ENCODE results near the gene EDNRB. TPM values are rescaled to one million over a fixed set of nuclear protein-coding genes. Genes with fewer than 3 reads are reported as not detected.
"Not testable (repeated sequence)": the region's sequence is repeated elsewhere in the genome, so short reads cannot be mapped to it uniquely, and the experiment has no call there.

The EDNRB gene
- total RNA-seq, 1 experiment from 2014 or later = 0.22 TPM

DNA sequence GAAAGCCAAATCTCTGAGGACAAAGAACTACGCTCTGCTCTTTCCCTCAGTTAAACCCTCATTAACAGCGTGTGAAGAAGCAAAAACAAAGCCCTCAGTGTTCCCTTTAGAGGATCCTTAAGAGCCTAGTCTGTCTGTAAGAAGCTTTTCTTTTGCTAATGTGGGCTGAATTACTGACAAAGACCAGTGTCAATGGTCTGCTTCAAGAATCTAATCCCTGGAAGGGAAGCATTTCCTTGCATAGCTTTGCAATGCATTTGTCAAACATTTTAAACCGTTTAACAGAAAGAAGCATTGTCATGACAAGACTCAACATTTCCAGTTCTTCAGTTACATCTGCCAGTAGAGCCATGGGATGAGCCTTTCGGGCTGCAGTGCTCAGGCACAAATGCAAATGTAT lies 64.9 kb downstream of the EDNRB start:
- ATAC-seq (no peak), DNase-seq (ENCODE audit: low read depth, low spot score) (no peak)
- ChIA-PET POLR2A (no interaction called here), RAD21 (ENCODE audit: low non-redundant PET in 1 of 2, low total read pairs in 2 of 2, uncharacterized antibody in 2 of 2, unreplicated experiment in 2 of 2) (no interaction called here), CTCF (no interaction called here)
- no TSS peak for BruUV-seq (replicated peaks)
- Histone ChIP-seq H3K4me2 (ENCODE audit: low read length) (no peak overlapping the region), H3K27ac (ENCODE audit: low read depth, low read length) (no peak overlapping the region), H2AFZ (ENCODE audit: low read depth, low read length, poor library complexity, severe bottlenecking) (no peak overlapping the region), H3K4me1 (ENCODE audit: control insufficient read depth in 1 of 2, insufficient read depth in 2 of 2, low read length in 2 of 2) (no peaks in the 10 kb centered on the region), H3K4me3 (replicated peaks in 1 of 2; ENCODE audit: low read depth in 1 of 2, low read length in 2 of 2) (no peak overlapping the region), H3K9me3 (ENCODE audit: control insufficient read depth in 1 of 2, insufficient read depth in 1 of 2, low read depth in 1 of 2, low read length in 2 of 2) (no peaks in the 10 kb centered on the region), H3K9ac (ENCODE audit: low read length) (no peak overlapping the region), H3K79me2 (ENCODE audit: insufficient read depth, low read length) (no peaks in the 10 kb centered on the region), H3K36me3 (ENCODE audit: control insufficient read depth in 1 of 2, insufficient read depth in 2 of 2, low read length in 2 of 2) (no peaks in the 10 kb centered on the region), H3K9me2 (ENCODE audit: insufficient read depth) (no peaks in the 10 kb centered on the region), H3K27me3 (ENCODE audit: insufficient read depth, low read length) (no peaks in the 10 kb centered on the region), H4K20me1 (ENCODE audit: insufficient read depth) (no peaks in the 10 kb centered on the region)
- TF ChIP-seq EZH2 (IDR thresholded peaks at IDR 0.05) (no peak), FOSL1 (IDR thresholded peaks at IDR 0.05; ENCODE audit: low read depth) (no peak), CBX3 (IDR thresholded peaks at IDR 0.05; ENCODE audit: low read depth) (no peak), JUND (IDR thresholded peaks at IDR 0.05) (no peak), POLR2A (IDR thresholded peaks at IDR 0.05; ENCODE audit: borderline replicate concordance, extremely low read depth, insufficient read depth, insufficient read length) (no peak), TCF7L2 (IDR thresholded peaks at IDR 0.05; ENCODE audit: borderline replicate concordance, extremely low read depth, insufficient read depth, insufficient read length) (no peak), EZH2phosphoT487 (IDR thresholded peaks at IDR 0.05; ENCODE audit: borderline replicate concordance) (no peak), SRF (IDR thresholded peaks at IDR 0.05; ENCODE audit: low read depth) (no peak), POLR2AphosphoS5 (IDR thresholded peaks at IDR 0.05; ENCODE audit: low read depth, low read length) (no peak), YY1 (IDR thresholded peaks at IDR 0.05; ENCODE audit: extremely low read depth, insufficient replicate concordance, low read depth, low read length) (no peak), RAD21 (IDR thresholded peaks at IDR 0.05; ENCODE audit: low read depth) (no peak), ZFX (IDR thresholded peaks at IDR 0.05) (no peak), SP1 (IDR thresholded peaks at IDR 0.05; ENCODE audit: low read depth) (no peak), EGR1 (IDR thresholded peaks at IDR 0.05; ENCODE audit: low read depth) (no peak), ELF1 (IDR thresholded peaks at IDR 0.05; ENCODE audit: borderline replicate concordance, low read depth) (no peak)
- TF ChIP-seq, protein P1, sequence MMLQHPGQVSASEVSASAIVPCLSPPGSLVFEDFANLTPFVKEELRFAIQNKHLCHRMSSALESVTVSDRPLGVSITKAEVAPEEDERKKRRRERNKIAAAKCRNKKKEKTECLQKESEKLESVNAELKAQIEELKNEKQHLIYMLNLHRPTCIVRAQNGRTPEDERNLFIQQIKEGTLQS (IDR thresholded peaks at IDR 0.05) = no peak
- TF ChIP-seq, protein P2, sequence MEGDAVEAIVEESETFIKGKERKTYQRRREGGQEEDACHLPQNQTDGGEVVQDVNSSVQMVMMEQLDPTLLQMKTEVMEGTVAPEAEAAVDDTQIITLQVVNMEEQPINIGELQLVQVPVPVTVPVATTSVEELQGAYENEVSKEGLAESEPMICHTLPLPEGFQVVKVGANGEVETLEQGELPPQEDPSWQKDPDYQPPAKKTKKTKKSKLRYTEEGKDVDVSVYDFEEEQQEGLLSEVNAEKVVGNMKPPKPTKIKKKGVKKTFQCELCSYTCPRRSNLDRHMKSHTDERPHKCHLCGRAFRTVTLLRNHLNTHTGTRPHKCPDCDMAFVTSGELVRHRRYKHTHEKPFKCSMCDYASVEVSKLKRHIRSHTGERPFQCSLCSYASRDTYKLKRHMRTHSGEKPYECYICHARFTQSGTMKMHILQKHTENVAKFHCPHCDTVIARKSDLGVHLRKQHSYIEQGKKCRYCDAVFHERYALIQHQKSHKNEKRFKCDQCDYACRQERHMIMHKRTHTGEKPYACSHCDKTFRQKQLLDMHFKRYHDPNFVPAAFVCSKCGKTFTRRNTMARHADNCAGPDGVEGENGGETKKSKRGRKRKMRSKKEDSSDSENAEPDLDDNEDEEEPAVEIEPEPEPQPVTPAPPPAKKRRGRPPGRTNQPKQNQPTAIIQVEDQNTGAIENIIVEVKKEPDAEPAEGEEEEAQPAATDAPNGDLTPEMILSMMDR (IDR thresholded peaks at IDR 0.05 in 2 of 3, conservative IDR thresholded peaks at IDR 0.05 in 1 of 3; ENCODE audit: borderline replicate concordance in 1 of 3, insufficient read depth in 1 of 3, low read depth in 2 of 3, low read length in 2 of 3) = no peak
- TF ChIP-seq, protein P3, sequence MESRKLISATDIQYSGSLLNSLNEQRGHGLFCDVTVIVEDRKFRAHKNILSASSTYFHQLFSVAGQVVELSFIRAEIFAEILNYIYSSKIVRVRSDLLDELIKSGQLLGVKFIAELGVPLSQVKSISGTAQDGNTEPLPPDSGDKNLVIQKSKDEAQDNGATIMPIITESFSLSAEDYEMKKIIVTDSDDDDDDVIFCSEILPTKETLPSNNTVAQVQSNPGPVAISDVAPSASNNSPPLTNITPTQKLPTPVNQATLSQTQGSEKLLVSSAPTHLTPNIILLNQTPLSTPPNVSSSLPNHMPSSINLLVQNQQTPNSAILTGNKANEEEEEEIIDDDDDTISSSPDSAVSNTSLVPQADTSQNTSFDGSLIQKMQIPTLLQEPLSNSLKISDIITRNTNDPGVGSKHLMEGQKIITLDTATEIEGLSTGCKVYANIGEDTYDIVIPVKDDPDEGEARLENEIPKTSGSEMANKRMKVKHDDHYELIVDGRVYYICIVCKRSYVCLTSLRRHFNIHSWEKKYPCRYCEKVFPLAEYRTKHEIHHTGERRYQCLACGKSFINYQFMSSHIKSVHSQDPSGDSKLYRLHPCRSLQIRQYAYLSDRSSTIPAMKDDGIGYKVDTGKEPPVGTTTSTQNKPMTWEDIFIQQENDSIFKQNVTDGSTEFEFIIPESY (IDR thresholded peaks at IDR 0.05; ENCODE audit: extremely low read depth, insufficient replicate concordance, low read length) = no peak
- intact Hi-C loops (cut with micrococcal nuclease) = no loop called here

DNA sequence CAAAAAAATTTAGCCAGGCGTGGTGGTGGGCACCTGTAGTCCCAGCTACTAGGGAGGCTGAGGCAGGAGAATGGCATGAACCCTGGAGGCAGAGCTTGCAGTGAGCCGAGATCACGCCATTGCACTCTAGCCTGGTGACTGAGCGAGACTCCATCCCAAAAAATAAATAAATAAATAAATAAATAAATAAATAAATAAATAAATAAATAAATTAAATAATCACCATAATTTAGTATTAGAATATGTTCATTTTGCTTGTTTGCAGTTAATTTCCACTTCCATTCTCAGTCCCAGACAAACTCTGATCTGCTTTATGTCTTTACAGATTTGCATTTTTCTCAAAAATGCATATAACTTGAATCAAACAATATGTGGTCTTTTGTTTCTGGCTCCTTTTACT lies 70.6 kb downstream of the EDNRB start:
- H3K9ac ChIP-seq (ENCODE audit: low read length); POLR2A ChIA-PET; H3K79me2 ChIP-seq (ENCODE audit: insufficient read depth, low read length); H3K4me3 ChIP-seq (replicated peaks in 1 of 2; ENCODE audit: low read depth in 1 of 2, low read length in 2 of 2); H3K27me3 ChIP-seq (ENCODE audit: insufficient read depth, low read length); CTCF ChIA-PET; RAD21 ChIA-PET (ENCODE audit: low non-redundant PET in 1 of 2, low total read pairs in 2 of 2, uncharacterized antibody in 2 of 2, unreplicated experiment in 2 of 2); H3K9me3 ChIP-seq (ENCODE audit: control insufficient read depth in 1 of 2, insufficient read depth in 1 of 2, low read depth in 1 of 2, low read length in 2 of 2); H3K27ac ChIP-seq (ENCODE audit: low read depth, low read length); ATAC-seq; H3K36me3 ChIP-seq (ENCODE audit: control insufficient read depth in 1 of 2, insufficient read depth in 2 of 2, low read length in 2 of 2); intact Hi-C loops (cut with micrococcal nuclease); H3K4me1 ChIP-seq (ENCODE audit: control insufficient read depth in 1 of 2, insufficient read depth in 2 of 2, low read length in 2 of 2); H4K20me1 ChIP-seq (ENCODE audit: insufficient read depth); H3K9me2 ChIP-seq (ENCODE audit: insufficient read depth); BruUV-seq (replicated peaks); H2AFZ ChIP-seq (ENCODE audit: low read depth, low read length, poor library complexity, severe bottlenecking); DNase-seq (ENCODE audit: low read depth, low spot score); H3K4me2 ChIP-seq (ENCODE audit: low read length): not testable (repeated sequence)

Data from HCT116 (cell line).